ENCODE measurements around the gene OLFML2B.

- TF ChIP-seq CTCF (IDR thresholded peaks at IDR 0.05) (no peak), POLR2A (IDR thresholded peaks at IDR 0.05) (no peak)
These were observed 13.5 kb downstream of the OLFML2B start for GRCh38 chr1:162010175-162010506.
